CD4-positive, alpha-beta T cell (primary cell): ENCODE results near the gene SHOC1. TPM values are rescaled to one million over a fixed set of nuclear protein-coding genes. Genes with fewer than 3 reads are reported as not detected.

Experiments used
- ATAC-seq: fragments of 200-7000 bp; cut with Tn5 transposase; one replicate; pipeline ENCODE4 v1.10.0; 2022; ENCODE audit warnings: mild to moderate bottlenecking; ENCODE audit not compliant: poor library complexity
- CTCF ChIA-PET: fragments of 350-600 bp; sonication (Branson Sonifier 250); formaldehyde crosslinking; loops from one replicate; lab custom pipeline; 2021; ENCODE audit warnings: antibody characterized with exemption, inconsistent platforms; lab: Charles Lee
- POLR2A ChIA-PET: fragments of 350-600 bp; sonication (Branson Sonifier 250); formaldehyde crosslinking; loops from one replicate; lab custom pipeline; 2021; ENCODE audit warnings: antibody characterized with exemption, inconsistent platforms; lab: Charles Lee
- DNase-seq, 14 experiments: peaks; one replicate each; pipeline ENCODE4 v3.0.0-alpha.2; 2013 to 2020; ENCODE audit warnings: mixed read lengths in 2 of 14
- H3K27ac ChIP-seq, 2 donors: one replicate each; pipeline versions ENCODE4 v1.5.1 to v1.7.0; 2013; ENCODE audit warnings: low read length in 2 of 2, low read depth in 1 of 2, mild to moderate bottlenecking in 1 of 2
- H3K27me3 ChIP-seq, 2 experiments: 1 replicate in 1 of 2; 2 replicates in 1 of 2; pipeline versions ENCODE4 v1.6.1 to v1.7.0; 2013; ENCODE audit warnings: low read length in 2 of 2, control low read depth in 1 of 2, mild to moderate bottlenecking in 1 of 2, moderate library complexity in 1 of 2; ENCODE audit not compliant: insufficient read depth in 2 of 2, control insufficient read depth in 1 of 2
- H3K36me3 ChIP-seq: one replicate; pipeline ENCODE4 v1.6.1; 2013; ENCODE audit warnings: low read length, control low read depth; ENCODE audit not compliant: insufficient read depth
- H3K4me1 ChIP-seq: one replicate; pipeline ENCODE4 v1.6.1; 2013; ENCODE audit warnings: low read length, control low read depth; ENCODE audit not compliant: insufficient read depth
- H3K4me3 ChIP-seq: one replicate; pipeline ENCODE4 v1.5.1; 2013; ENCODE audit warnings: mild to moderate bottlenecking, low read length, moderate library complexity
- H3K9me3 ChIP-seq, 2 experiments: 1 replicate in 1 of 2; 2 replicates in 1 of 2; pipeline versions ENCODE4 v1.6.1 to v1.7.0; 2013; ENCODE audit warnings: low read length in 2 of 2, mild to moderate bottlenecking in 2 of 2, control low read depth in 1 of 2, moderate library complexity in 1 of 2; ENCODE audit not compliant: control insufficient read depth in 1 of 2, insufficient read depth in 1 of 2
- H3K27ac Mint-ChIP-seq: one replicate; pipeline ENCODE4 v1.8.0; 2020; ENCODE audit warnings: mixed read lengths
- H3K27me3 Mint-ChIP-seq: one replicate; pipeline ENCODE4 v1.8.0; 2021; ENCODE audit warnings: mixed read lengths
- H3K36me3 Mint-ChIP-seq: one replicate; pipeline ENCODE4 v1.8.0; 2021; ENCODE audit warnings: low read depth, mixed read lengths
- H3K4me1 Mint-ChIP-seq: one replicate; pipeline ENCODE4 v1.8.0; 2021; ENCODE audit warnings: low read depth, mixed read lengths
- H3K4me3 Mint-ChIP-seq: one replicate; pipeline ENCODE4 v1.8.0; 2020; ENCODE audit warnings: mild to moderate bottlenecking, mixed read lengths
- H3K9me3 Mint-ChIP-seq: one replicate; pipeline ENCODE4 v1.8.0; 2020; ENCODE audit warnings: mixed read lengths
- intact Hi-C, 2 experiments: fragments of 100-400 bp; cut with DNase I in 1 of 2; cut with micrococcal nuclease in 1 of 2; formaldehyde crosslinking; loops; one replicate each; pipeline versions ENCODE4 v1.15.1 to v1.9.0; 2023 to 2025; cut with DNase I, micrococcal nuclease
- polyA plus RNA-seq, 2 donors: library from polyadenylated mRNA; unstranded; fragments of 120-200 nt; gene quantifications; one replicate each; pipeline ENCODE4 v1.2.1, GENCODE V29; 2013
- total RNA-seq, 174 experiments: library from RNA in 2 of 174; stranded (reverse) in 2 of 174; gene quantifications; one replicate each; pipeline ENCODE4 v1.2.3 and lab custom pipeline; 2021 to 2026
- TF ChIP-seq, protein P1 (sequence below): fragments of 200-600 bp; IDR thresholded peaks from one replicate; pipeline ENCODE4 v1.8.0; 2022; ENCODE audit warnings: antibody characterized with exemption, mild to moderate bottlenecking

The SHOC1 gene
- total RNA-seq: not detected
- 0.14 TPM for polyA plus RNA-seq (2013, experiment 1 of 2)
- 0.19 TPM for polyA plus RNA-seq (2013, experiment 2 of 2)
- 0 to 0.17 (median 0) reads per million in 172 experiments for total RNA-seq (lab: John Stamatoyannopoulos, UW)

DNA sequence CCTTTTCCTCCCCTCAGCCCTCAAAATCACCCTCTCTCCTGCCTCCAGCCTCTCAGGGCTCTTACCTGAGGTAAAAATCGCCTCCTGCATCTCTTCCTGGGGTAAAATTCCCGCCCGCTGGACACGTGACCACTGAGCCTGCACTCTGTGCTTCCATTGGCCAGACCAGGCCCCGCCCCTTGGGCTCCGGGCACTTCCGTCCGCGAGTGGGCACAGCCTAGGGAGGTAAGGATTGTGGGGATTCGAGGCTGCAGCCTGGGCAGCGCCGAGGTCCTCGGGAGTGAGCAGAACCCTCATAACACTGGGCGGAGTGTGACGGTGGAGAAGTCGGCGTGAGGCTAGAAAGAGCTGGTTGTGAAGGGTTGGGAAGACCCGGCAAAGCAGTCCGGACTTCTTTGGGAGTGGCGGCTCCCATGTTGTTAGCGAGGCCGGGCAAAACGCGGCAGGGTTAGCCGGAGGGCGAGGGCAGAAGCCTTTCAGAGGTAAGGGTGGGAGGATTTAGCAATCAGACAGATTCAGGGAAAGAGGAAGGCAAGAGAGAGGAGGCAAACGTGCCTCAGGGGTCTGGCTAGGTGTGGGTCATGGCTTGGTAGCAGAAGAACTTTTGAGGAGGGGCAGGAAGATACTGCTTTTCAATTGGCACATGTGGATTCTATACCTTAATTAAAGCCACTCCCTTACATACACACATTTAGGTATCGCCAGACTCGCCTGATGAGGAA, at the start of gene SHOC1:
Gene SHOC1 (minus strand): TSS at position 103 of the 722 bp plus-strand sequence. CDS start 3,519 bp downstream, outside the sequence.
- H3K36me3 ChIP-seq: no peaks in the 10 kb centered on the region
- H3K4me3 ChIP-seq: no peak within 1 kb of the TSS
- H3K27me3 Mint-ChIP-seq: no peaks in the 10 kb centered on the region
- no peaks in the 10 kb centered on the region for H3K27me3 ChIP-seq
- no peak within 1 kb of the TSS for H3K27ac ChIP-seq
- no peak within 1 kb of the TSS for H3K27ac Mint-ChIP-seq
- no peaks in the 10 kb centered on the region for H3K4me1 Mint-ChIP-seq
- no peak for DNase-seq
- ChIA-PET CTCF (no interaction called here), POLR2A (no interaction called here)
- H3K9me3 ChIP-seq: no peaks in the 10 kb centered on the region
- ATAC-seq: no peak
- H3K4me1 ChIP-seq: no peaks in the 10 kb centered on the region
- H3K9me3 Mint-ChIP-seq: no peaks in the 10 kb centered on the region
- intact Hi-C loops: no loop called here
- TF ChIP-seq, protein P1, sequence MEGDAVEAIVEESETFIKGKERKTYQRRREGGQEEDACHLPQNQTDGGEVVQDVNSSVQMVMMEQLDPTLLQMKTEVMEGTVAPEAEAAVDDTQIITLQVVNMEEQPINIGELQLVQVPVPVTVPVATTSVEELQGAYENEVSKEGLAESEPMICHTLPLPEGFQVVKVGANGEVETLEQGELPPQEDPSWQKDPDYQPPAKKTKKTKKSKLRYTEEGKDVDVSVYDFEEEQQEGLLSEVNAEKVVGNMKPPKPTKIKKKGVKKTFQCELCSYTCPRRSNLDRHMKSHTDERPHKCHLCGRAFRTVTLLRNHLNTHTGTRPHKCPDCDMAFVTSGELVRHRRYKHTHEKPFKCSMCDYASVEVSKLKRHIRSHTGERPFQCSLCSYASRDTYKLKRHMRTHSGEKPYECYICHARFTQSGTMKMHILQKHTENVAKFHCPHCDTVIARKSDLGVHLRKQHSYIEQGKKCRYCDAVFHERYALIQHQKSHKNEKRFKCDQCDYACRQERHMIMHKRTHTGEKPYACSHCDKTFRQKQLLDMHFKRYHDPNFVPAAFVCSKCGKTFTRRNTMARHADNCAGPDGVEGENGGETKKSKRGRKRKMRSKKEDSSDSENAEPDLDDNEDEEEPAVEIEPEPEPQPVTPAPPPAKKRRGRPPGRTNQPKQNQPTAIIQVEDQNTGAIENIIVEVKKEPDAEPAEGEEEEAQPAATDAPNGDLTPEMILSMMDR: no peak
- no peak within 1 kb of the TSS for H3K4me3 Mint-ChIP-seq
- H3K36me3 Mint-ChIP-seq: no peaks in the 10 kb centered on the region

DNA sequence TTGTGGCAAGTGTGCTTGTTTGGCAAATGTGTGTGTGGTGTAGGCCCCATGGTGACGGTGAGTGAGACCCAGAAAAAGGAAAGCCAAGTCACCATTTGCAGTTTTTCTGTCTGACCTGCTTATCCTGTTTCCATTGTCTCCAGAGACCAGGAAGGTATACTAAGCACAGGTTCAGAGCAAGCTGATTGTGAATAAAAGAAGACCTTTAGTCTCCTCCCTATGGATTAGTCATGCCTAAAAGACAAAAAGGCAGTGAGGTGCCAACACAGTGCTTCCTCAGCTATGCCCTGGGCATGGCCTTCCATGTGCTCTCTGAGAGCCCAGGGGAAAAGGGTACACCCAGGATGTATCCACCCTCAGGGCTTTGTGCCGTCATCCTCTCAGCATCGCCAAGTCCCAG, 49.2 kb upstream of the SHOC1 start:
- Mint-ChIP-seq H3K36me3 (no peaks in the 10 kb centered on the region), H3K4me3 (no peak overlapping the region), H3K4me1 (no peaks in the 10 kb centered on the region), H3K9me3 (no peaks in the 10 kb centered on the region), H3K27ac (no peak overlapping the region), H3K27me3 (peaks cover 5% of the 10 kb centered on the region)
- peaks cover 3 to 6% of the 10 kb centered on the region in 2 experiments for H3K27me3 ChIP-seq
- DNase-seq: no peak
- ChIA-PET POLR2A (no interaction called here), CTCF (no interaction called here)
- H3K36me3 ChIP-seq: no peaks in the 10 kb centered on the region
- no peak overlapping the region for H3K27ac ChIP-seq
- H3K9me3 ChIP-seq: no peaks in the 10 kb centered on the region
- no peak for ATAC-seq
- intact Hi-C loops: no loop called here
- TF ChIP-seq, protein P1: no peak
- H3K4me1 ChIP-seq: no peaks in the 10 kb centered on the region
- H3K4me3 ChIP-seq: no peak overlapping the region

DNA sequence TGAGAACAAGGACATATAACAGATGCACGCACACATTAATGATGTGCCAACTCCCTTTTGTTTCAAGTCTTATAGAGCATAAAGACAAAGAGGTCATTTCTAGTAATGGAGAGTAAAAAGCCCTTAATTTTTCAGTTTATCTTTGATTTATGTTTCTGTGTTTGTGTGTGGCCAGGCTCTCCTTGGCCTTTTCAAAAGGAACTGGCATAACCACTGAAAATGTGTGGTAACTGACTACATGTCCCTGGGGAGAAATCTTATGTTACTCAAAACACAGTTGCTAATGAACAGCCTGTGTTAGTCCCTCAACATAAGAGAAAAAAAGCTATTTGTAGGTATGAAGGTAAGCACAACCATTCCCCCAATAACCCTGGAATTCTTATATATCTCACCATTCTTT, 47.6 kb upstream of the SHOC1 start:
- POLR2A ChIA-PET: no interaction called here

More for the DNA sequence above, 47.6 kb upstream of the SHOC1 start:
- no peak overlapping the region for H3K27ac ChIP-seq
- Mint-ChIP-seq H3K27me3 (peaks cover 10% of the 10 kb centered on the region), H3K4me3 (no peak overlapping the region), H3K36me3 (no peaks in the 10 kb centered on the region), H3K9me3 (no peaks in the 10 kb centered on the region), H3K4me1 (no peaks in the 10 kb centered on the region), H3K27ac (no peak overlapping the region)
- H3K36me3 ChIP-seq: no peaks in the 10 kb centered on the region
- no peak for ATAC-seq
- H3K4me3 ChIP-seq: no peak overlapping the region
- H3K4me1 ChIP-seq: no peaks in the 10 kb centered on the region
- intact Hi-C loops: no loop called here
- no peak for DNase-seq
- no peaks in the 10 kb centered on the region for H3K9me3 ChIP-seq
- peaks cover 5 to 6% of the 10 kb centered on the region in 2 experiments for H3K27me3 ChIP-seq
- TF ChIP-seq, protein P1: no peak
- CTCF ChIA-PET: no interaction called here
